Lower leg skin (tissue), 3 donors: ENCODE data around the gene UQCC2.

Experiments used
- POLR2A ChIP-seq, 2 donors: fragments of 450-650 bp; IDR thresholded peaks; one replicate each; pipeline ENCODE4 v1.6.1; 2016 to 2017; ENCODE audit warnings: antibody characterized with exemption in 2 of 2, mild to moderate bottlenecking in 1 of 2, moderate library complexity in 1 of 2
- TF ChIP-seq, protein P1 (sequence below), 3 donors: fragments of 450-650 bp; IDR thresholded peaks; one replicate each; pipeline ENCODE4 v1.5.1; 2016; ENCODE audit warnings: antibody characterized with exemption in 3 of 3, mild to moderate bottlenecking in 3 of 3, moderate library complexity in 2 of 3

- TF ChIP-seq POLR2A (IDR thresholded peaks at IDR 0.05), result no peak
- TF ChIP-seq, protein P1, sequence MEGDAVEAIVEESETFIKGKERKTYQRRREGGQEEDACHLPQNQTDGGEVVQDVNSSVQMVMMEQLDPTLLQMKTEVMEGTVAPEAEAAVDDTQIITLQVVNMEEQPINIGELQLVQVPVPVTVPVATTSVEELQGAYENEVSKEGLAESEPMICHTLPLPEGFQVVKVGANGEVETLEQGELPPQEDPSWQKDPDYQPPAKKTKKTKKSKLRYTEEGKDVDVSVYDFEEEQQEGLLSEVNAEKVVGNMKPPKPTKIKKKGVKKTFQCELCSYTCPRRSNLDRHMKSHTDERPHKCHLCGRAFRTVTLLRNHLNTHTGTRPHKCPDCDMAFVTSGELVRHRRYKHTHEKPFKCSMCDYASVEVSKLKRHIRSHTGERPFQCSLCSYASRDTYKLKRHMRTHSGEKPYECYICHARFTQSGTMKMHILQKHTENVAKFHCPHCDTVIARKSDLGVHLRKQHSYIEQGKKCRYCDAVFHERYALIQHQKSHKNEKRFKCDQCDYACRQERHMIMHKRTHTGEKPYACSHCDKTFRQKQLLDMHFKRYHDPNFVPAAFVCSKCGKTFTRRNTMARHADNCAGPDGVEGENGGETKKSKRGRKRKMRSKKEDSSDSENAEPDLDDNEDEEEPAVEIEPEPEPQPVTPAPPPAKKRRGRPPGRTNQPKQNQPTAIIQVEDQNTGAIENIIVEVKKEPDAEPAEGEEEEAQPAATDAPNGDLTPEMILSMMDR (IDR thresholded peaks at IDR 0.05), result peak in 1 of 3 donors; percentile 12
Measured at GRCh38 chr6:33700391-33701050, 11.0 kb downstream of the UQCC2 start.
